GM12878 (cell line): Measurements from ENCODE around the gene AATF. TPM values are rescaled to one million over a fixed set of nuclear protein-coding genes. Genes with fewer than 3 reads are reported as not detected.

Experiments
- IKZF2 ChIP-seq, 2 experiments: fragments of 450-650 bp; IDR thresholded peaks; 2 replicates each; pipeline ENCODE4 v1.6.1; 2017; ENCODE audit warnings: mild to moderate bottlenecking in 2 of 2, moderate library complexity in 2 of 2
- MEF2B ChIP-seq: fragments of 450-650 bp; IDR thresholded peaks from 2 replicates; pipeline ENCODE4 v1.6.1; 2018; ENCODE audit warnings: mild to moderate bottlenecking, moderate library complexity; ENCODE audit not compliant: partially characterized antibody, poor library complexity, severe bottlenecking
- MYB ChIP-seq: fragments of 150-350 bp; IDR thresholded peaks from 2 replicates; pipeline ENCODE4 v1.6.1; 2014; ENCODE audit warnings: mild to moderate bottlenecking, low read depth, low read length, borderline replicate concordance
- NR2F1 ChIP-seq: fragments of 450-650 bp; conservative IDR thresholded peaks from 2 replicates; pipeline ENCODE4 v1.6.1; 2017; ENCODE audit warnings: mild to moderate bottlenecking
- PAX8 ChIP-seq: fragments of 450-650 bp; IDR thresholded peaks from 2 replicates; pipeline ENCODE4 v1.6.1; 2017; ENCODE audit warnings: mild to moderate bottlenecking, moderate library complexity
- PML ChIP-seq: IDR thresholded peaks from 2 replicates; pipeline ENCODE4 v1.6.1; 2012; ENCODE audit warnings: low read length, inconsistent platforms
- SMC3 ChIP-seq: IDR thresholded peaks from 2 replicates; pipeline ENCODE4 v1.6.1; 2011; ENCODE audit warnings: low read length, improper control_type of control experiment, borderline replicate concordance
- SRF ChIP-seq, 2 experiments: IDR thresholded peaks; 2 replicates each; pipeline ENCODE4 v1.6.1; 2011; ENCODE audit warnings: low read depth in 2 of 2, low read length in 2 of 2, mild to moderate bottlenecking in 1 of 2, moderate library complexity in 1 of 2
- STAT1 ChIP-seq: fragments of 450-650 bp; conservative IDR thresholded peaks from 2 replicates; pipeline ENCODE4 v1.6.1; 2014; ENCODE audit warnings: antibody characterized with exemption, mild to moderate bottlenecking
- TARDBP ChIP-seq: IDR thresholded peaks from 2 replicates; pipeline ENCODE4 v1.6.1; 2016; ENCODE audit warnings: borderline replicate concordance
- YBX1 ChIP-seq: fragments of 450-650 bp; IDR thresholded peaks from 2 replicates; pipeline ENCODE4 v1.6.1; 2016; ENCODE audit warnings: antibody characterized with exemption
- ZSCAN29 ChIP-seq: fragments of 450-650 bp; IDR thresholded peaks from 2 replicates; pipeline ENCODE4 v1.6.1; 2017; ENCODE audit warnings: mild to moderate bottlenecking, moderate library complexity
- polyA plus RNA-seq, 11 experiments: library from polyadenylated mRNA; depleted of rRNA in 4 of 11; unstranded in 6 of 11; stranded (reverse) in 5 of 11; fragments of >200 nt; fragmentation: Nextera tagmentation in 4 of 11; fragmentation: Illumina TruSeq in 1 of 11; extraction: Ambion mirVana in 4 of 11; extraction: Trizol in 1 of 11; gene quantifications; 1 replicate in 1 of 11; 2 replicates in 10 of 11; pipeline versions ENCODE4 v1.2.1 to v1.2.3, GENCODE V29; 2011 to 2016; ENCODE audit warnings: inconsistent platforms in 2 of 11, missing spikeins in 2 of 11, low read depth in 1 of 11
- total RNA-seq, 4 experiments: library from RNA; depleted of rRNA in 3 of 4; stranded (reverse); fragments of >200 nt in 3 of 4; fragmentation: Illumina TruSeq in 1 of 4; extraction: Trizol in 1 of 4; gene quantifications; 2 replicates each; pipeline versions ENCODE4 v1.2.1 to v1.2.3, GENCODE V29; 2013 to 2021
- TF ChIP-seq, protein P1 (sequence below): fragments of 450-650 bp; IDR thresholded peaks from 2 replicates; pipeline ENCODE4 v1.6.1; 2016; ENCODE audit warnings: mild to moderate bottlenecking
- TF ChIP-seq, protein P2 (sequence below): fragments of 450-650 bp; IDR thresholded peaks from 2 replicates; pipeline ENCODE4 v1.6.1; 2017; ENCODE audit warnings: mild to moderate bottlenecking, moderate library complexity
- TF ChIP-seq, protein P3 (sequence below): fragments of 450-650 bp; IDR thresholded peaks from 2 replicates; pipeline ENCODE4 v1.6.1; 2017; ENCODE audit warnings: antibody characterized with exemption, mild to moderate bottlenecking, moderate library complexity
- TF ChIP-seq, protein P4 (sequence below): IDR thresholded peaks from 2 replicates; pipeline ENCODE4 v1.6.1; 2012; ENCODE audit warnings: improper control_type of control experiment, low read depth, low read length; ENCODE audit not compliant: insufficient replicate concordance

The AATF gene
- total and polyA plus RNA-seq, 10 of the 15 experiments (the other 5 are each of a cell fraction or from before 2014, with no cell fraction given) = 36.8 to 110 (median 77.9) TPM

DNA sequence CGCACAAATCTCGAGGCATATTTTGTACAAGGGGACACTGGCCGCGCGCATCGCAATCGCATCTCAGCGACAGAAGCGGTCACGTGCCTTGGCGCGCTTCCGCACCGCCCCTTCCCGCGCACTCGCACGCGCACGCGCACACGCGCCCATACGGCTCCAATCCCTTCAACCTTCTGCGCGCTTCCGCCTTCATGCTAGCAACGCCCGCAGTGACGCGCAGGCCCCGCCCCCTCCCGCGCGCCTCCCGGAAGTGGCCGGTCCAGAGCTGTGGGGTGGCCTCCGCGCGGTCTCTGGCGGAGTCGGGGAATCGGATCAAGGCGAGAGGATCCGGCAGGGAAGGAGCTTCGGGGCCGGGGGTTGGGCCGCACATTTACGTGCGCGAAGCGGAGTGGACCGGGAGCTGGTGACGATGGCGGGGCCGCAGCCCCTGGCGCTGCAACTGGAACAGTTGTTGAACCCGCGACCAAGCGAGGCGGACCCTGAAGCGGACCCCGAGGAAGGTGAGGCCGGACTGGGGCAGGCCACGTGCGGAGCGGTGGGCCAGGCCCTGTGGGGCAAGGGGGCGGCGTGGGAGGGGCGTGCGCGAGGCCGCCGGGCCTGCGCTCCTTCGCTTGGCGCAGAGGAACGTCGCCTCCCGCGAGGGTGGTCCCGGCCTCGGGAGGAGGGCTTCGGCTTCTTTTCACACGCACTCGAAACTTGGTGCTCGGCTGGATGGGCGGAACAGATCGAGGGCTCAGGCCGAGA is at the start of gene AATF (continued):
- TF ChIP-seq STAT1 (0 out of 2 replicates have a peak, but pooled peaks have one; percentile 48), YBX1 (no peak), NR2F1 (peak; percentile 53), SRF (IDR thresholded peaks at IDR 0.05; ENCODE audit: low read depth in 2 of 2, low read length in 2 of 2) (0 out of 4 replicates have a peak, but pooled peaks have one; percentile 44 to 66), SMC3 (no peak), PML (peak; percentile 81; the same call in 1 of the 2 replicates), MEF2B (peak; percentile 51), IKZF2 (IDR thresholded peaks at IDR 0.05) (no peak), ZSCAN29 (no peak), MYB (no peak), PAX8 (no peak), TARDBP (no peak)
- TF ChIP-seq, protein P1, sequence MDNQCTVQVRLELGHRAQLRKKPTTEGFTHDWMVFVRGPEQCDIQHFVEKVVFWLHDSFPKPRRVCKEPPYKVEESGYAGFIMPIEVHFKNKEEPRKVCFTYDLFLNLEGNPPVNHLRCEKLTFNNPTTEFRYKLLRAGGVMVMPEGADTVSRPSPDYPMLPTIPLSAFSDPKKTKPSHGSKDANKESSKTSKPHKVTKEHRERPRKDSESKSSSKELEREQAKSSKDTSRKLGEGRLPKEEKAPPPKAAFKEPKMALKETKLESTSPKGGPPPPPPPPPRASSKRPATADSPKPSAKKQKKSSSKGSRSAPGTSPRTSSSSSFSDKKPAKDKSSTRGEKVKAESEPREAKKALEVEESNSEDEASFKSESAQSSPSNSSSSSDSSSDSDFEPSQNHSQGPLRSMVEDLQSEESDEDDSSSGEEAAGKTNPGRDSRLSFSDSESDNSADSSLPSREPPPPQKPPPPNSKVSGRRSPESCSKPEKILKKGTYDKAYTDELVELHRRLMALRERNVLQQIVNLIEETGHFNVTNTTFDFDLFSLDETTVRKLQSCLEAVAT = 0 out of 2 replicates have a peak, but pooled peaks have one; percentile 45
- TF ChIP-seq, protein P2, sequence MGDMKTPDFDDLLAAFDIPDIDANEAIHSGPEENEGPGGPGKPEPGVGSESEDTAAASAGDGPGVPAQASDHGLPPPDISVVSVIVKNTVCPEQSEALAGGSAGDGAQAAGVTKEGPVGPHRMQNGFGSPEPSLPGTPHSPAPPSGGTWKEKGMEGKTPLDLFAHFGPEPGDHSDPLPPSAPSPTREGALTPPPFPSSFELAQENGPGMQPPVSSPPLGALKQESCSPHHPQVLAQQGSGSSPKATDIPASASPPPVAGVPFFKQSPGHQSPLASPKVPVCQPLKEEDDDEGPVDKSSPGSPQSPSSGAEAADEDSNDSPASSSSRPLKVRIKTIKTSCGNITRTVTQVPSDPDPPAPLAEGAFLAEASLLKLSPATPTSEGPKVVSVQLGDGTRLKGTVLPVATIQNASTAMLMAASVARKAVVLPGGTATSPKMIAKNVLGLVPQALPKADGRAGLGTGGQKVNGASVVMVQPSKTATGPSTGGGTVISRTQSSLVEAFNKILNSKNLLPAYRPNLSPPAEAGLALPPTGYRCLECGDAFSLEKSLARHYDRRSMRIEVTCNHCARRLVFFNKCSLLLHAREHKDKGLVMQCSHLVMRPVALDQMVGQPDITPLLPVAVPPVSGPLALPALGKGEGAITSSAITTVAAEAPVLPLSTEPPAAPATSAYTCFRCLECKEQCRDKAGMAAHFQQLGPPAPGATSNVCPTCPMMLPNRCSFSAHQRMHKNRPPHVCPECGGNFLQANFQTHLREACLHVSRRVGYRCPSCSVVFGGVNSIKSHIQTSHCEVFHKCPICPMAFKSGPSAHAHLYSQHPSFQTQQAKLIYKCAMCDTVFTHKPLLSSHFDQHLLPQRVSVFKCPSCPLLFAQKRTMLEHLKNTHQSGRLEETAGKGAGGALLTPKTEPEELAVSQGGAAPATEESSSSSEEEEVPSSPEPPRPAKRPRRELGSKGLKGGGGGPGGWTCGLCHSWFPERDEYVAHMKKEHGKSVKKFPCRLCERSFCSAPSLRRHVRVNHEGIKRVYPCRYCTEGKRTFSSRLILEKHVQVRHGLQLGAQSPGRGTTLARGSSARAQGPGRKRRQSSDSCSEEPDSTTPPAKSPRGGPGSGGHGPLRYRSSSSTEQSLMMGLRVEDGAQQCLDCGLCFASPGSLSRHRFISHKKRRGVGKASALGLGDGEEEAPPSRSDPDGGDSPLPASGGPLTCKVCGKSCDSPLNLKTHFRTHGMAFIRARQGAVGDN = peak; percentile 78
- TF ChIP-seq, protein P3, sequence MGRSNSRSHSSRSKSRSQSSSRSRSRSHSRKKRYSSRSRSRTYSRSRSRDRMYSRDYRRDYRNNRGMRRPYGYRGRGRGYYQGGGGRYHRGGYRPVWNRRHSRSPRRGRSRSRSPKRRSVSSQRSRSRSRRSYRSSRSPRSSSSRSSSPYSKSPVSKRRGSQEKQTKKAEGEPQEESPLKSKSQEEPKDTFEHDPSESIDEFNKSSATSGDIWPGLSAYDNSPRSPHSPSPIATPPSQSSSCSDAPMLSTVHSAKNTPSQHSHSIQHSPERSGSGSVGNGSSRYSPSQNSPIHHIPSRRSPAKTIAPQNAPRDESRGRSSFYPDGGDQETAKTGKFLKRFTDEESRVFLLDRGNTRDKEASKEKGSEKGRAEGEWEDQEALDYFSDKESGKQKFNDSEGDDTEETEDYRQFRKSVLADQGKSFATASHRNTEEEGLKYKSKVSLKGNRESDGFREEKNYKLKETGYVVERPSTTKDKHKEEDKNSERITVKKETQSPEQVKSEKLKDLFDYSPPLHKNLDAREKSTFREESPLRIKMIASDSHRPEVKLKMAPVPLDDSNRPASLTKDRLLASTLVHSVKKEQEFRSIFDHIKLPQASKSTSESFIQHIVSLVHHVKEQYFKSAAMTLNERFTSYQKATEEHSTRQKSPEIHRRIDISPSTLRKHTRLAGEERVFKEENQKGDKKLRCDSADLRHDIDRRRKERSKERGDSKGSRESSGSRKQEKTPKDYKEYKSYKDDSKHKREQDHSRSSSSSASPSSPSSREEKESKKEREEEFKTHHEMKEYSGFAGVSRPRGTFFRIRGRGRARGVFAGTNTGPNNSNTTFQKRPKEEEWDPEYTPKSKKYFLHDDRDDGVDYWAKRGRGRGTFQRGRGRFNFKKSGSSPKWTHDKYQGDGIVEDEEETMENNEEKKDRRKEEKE = no peak
- TF ChIP-seq, protein P4, sequence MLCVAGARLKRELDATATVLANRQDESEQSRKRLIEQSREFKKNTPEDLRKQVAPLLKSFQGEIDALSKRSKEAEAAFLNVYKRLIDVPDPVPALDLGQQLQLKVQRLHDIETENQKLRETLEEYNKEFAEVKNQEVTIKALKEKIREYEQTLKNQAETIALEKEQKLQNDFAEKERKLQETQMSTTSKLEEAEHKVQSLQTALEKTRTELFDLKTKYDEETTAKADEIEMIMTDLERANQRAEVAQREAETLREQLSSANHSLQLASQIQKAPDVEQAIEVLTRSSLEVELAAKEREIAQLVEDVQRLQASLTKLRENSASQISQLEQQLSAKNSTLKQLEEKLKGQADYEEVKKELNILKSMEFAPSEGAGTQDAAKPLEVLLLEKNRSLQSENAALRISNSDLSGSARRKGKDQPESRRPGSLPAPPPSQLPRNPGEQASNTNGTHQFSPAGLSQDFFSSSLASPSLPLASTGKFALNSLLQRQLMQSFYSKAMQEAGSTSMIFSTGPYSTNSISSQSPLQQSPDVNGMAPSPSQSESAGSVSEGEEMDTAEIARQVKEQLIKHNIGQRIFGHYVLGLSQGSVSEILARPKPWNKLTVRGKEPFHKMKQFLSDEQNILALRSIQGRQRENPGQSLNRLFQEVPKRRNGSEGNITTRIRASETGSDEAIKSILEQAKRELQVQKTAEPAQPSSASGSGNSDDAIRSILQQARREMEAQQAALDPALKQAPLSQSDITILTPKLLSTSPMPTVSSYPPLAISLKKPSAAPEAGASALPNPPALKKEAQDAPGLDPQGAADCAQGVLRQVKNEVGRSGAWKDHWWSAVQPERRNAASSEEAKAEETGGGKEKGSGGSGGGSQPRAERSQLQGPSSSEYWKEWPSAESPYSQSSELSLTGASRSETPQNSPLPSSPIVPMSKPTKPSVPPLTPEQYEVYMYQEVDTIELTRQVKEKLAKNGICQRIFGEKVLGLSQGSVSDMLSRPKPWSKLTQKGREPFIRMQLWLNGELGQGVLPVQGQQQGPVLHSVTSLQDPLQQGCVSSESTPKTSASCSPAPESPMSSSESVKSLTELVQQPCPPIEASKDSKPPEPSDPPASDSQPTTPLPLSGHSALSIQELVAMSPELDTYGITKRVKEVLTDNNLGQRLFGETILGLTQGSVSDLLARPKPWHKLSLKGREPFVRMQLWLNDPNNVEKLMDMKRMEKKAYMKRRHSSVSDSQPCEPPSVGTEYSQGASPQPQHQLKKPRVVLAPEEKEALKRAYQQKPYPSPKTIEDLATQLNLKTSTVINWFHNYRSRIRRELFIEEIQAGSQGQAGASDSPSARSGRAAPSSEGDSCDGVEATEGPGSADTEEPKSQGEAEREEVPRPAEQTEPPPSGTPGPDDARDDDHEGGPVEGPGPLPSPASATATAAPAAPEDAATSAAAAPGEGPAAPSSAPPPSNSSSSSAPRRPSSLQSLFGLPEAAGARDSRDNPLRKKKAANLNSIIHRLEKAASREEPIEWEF = no peak
